ENCODE data around the gene SLIT3.

SLIT3 gene

DNA sequence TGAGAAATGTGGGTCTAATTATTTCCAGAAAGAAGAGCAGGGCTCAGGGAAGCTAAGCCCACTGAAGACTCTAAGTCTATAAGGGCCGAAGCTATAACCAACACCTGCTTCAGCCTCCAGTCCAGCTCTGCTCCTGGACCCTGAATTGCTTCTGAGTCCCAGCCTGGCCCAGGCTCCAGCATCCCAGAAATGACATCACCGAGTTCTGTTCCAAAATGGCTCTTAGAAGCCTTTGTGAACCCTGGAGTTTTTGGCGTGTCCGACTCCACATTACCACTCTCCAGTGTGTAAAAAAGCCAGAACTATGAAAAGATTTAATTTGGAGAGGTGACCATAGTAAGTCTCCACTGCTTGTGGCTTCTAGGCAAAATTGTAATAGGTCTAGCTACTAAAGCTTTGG is 289.9 kb downstream of the SLIT3 start:
- DNase-seq (ENCODE audit: low read depth), result no peak
- H3K4me3 ChIP-seq (ENCODE audit: control insufficient read depth, low read depth, low read length), result no peak overlapping the region
- TF ChIP-seq CTCF (conservative IDR thresholded peaks at IDR 0.05; ENCODE audit: control insufficient read depth, insufficient read depth, low read depth, low read length), result no peak

DNA sequence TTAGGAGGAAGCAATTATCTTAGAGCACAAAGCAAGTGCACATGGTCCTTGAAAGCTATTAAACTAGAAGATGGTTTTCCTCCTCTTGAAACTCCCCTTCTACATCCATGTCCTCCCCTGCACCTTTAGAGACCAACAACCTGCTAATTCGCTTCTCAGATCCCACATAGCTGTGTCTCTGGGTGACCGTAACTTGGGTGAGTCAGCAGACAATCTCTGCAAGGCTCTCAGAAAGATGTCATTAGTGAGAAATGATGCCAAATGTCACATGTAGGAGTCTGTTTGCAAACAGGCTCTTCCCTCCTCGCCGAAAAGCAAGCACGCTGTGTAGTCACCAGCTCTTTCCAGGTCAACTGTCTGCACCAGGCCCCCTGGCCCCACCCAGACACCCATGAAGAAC is 291.8 kb downstream of the SLIT3 start:
- DNase-seq (ENCODE audit: low read depth), result peak; percentile 59
- no peak for TF ChIP-seq CTCF (conservative IDR thresholded peaks at IDR 0.05; ENCODE audit: control insufficient read depth, insufficient read depth, low read depth, low read length)
- H3K4me3 ChIP-seq (ENCODE audit: control insufficient read depth, low read depth, low read length), result no peak overlapping the region

DNA sequence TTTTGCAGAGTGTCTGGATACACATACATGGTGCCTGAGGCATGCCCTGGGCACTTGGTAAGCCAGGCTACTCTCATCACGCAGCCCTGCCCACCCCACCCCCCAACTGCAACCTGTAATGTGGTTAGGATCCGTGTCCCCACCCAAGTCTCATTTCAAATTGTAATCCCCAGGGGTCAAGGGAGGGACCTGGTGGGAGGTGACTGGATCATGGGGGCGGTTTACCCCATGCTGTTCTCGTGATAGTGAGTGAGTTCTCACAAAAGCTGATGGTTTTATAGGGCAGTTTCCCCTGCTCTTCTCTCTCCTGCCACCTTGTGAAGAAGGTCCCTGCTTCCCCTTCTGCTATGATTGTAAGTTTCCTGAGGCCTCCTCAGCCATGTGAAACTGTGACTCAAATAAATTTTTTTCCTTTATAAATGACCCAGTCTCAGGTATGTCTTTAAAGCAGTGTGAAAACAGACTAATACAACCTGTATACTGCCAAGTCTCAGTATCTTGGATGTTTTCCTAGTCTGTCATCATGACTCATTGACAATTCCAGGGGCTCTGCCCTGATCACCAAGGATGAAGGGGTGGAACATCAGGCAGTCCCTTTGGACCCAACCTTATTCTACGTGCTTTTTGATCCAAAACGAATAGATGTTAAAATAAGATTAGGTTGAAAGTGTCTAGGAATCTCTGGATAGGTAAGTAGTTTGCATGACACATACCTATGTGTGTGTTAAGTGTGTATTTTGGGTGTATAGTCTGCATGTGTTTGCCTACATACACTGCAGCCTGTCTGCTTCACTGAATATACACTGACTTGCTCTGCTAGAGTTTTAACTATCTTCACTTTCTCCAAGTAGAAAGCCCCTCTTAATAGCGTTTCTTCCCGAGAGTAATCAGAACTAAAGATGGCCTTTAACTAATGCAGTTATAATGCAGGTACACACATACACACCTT is 293.8 kb downstream of the SLIT3 start:
- peak; percentile 47 for DNase-seq (ENCODE audit: low read depth)
- no peak for TF ChIP-seq CTCF (conservative IDR thresholded peaks at IDR 0.05; ENCODE audit: control insufficient read depth, insufficient read depth, low read depth, low read length)
- no peak overlapping the region for H3K4me3 ChIP-seq (ENCODE audit: control insufficient read depth, low read depth, low read length)

DNA sequence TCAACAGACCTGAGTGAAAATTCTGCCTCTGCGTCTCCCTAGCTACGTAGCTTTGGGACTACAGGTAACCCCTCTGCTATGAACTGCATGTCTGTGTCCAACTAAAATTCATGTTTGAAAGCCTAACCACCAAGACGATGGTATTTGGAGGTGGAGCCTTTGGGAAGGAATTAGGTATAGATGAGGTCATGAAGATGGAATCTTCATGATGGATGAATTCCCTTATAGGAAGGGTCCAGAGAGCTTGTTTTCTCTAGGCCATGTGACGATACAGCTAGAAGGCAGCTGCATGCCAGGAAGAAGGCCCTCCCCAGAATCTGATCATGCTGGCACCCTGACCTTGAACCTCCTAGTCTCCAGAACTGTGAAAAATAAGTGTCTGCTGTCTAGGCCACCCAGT is 296.4 kb downstream of the SLIT3 start:
- no peak for DNase-seq (ENCODE audit: low read depth)
- H3K4me3 ChIP-seq (ENCODE audit: control insufficient read depth, low read depth, low read length), result no peak overlapping the region
- TF ChIP-seq CTCF (conservative IDR thresholded peaks at IDR 0.05; ENCODE audit: control insufficient read depth, insufficient read depth, low read depth, low read length), result no peak

GRCh38 chr5:169003721-169004541 is 297.0 kb downstream of the SLIT3 start:
- no peak overlapping the region for H3K4me3 ChIP-seq (ENCODE audit: control insufficient read depth, low read depth, low read length)

More at GRCh38 chr5:169003721-169004541, 297.0 kb downstream of the SLIT3 start:
- TF ChIP-seq CTCF (conservative IDR thresholded peaks at IDR 0.05; ENCODE audit: control insufficient read depth, insufficient read depth, low read depth, low read length), result peak; percentile 31
- DNase-seq (ENCODE audit: low read depth), result no peak
